ENCODE measurements around the gene TRHDE.
"Not testable (repeated sequence)": the region's sequence is repeated elsewhere in the genome, so short reads cannot be mapped to it uniquely, and the experiment has no call there.

Gene TRHDE

DNA sequence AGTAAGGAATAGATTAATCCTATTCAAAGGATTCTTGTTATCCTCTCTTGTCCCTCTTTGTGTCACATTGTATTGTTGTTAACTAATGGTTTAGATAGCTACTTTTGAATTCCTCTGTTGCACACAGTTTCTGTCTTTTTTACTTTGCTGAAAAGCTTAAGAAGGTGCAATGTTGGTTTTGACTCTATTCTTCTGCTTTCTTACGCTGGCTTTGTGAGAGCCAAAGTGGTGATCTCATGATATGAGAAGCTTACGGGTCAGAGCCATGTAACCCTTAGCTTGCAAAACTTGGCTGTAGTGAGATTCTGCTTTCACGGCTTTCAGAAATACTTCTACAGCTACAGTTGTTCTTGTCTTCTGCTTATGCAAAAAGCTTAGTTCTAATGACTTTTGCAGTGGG, 239.7 kb downstream of the TRHDE start:
- DNase-seq (ENCODE audit: extremely low read depth, low read depth) = no peak
- H3K4me3 ChIP-seq (replicated peaks; ENCODE audit: low read depth, low read length) = no peak overlapping the region
- TF ChIP-seq CTCF (IDR thresholded peaks at IDR 0.05; ENCODE audit: low read depth, low read length, missing control alignments) = no peak

- DNase-seq (ENCODE audit: extremely low read depth, low read depth); H3K4me3 ChIP-seq (replicated peaks; ENCODE audit: low read depth, low read length): not testable (repeated sequence)
Measured at GRCh38 chr12:72520044-72520678, 248.0 kb downstream of the TRHDE start.

GRCh38 chr12:72521326-72521725, 249.2 kb downstream of the TRHDE start:
- TF ChIP-seq CTCF (IDR thresholded peaks at IDR 0.05; ENCODE audit: low read depth, low read length, missing control alignments) = no peak
- no peak for DNase-seq (ENCODE audit: extremely low read depth, low read depth)

DNA sequence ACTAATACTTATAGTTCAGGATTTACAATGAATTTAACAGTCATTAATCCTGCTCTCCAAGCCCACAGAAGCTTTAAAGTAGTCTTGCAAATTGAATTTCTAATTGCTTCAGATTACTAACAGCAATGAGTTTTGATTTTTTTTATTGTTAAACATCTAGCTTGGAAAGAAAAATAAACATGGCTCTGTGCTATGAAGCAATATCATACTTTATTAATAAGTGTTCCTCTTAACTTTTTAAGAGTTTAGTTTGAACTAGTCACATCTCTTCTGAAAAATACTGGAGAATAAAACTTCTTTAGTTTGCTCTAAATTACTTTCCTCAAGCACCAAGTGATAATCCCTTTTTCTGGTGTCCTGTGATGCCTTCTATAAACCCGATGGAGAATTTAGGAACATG, 250.2 kb downstream of the TRHDE start:
- no peak for TF ChIP-seq CTCF (IDR thresholded peaks at IDR 0.05; ENCODE audit: low read depth, low read length, missing control alignments)
- no peak for DNase-seq (ENCODE audit: extremely low read depth, low read depth)
- no peak overlapping the region for H3K4me3 ChIP-seq (replicated peaks; ENCODE audit: low read depth, low read length)

More at GRCh38 chr12:72521326-72521725, 249.2 kb downstream of the TRHDE start:
- H3K4me3 ChIP-seq (replicated peaks; ENCODE audit: low read depth, low read length) = no peak overlapping the region

DNA sequence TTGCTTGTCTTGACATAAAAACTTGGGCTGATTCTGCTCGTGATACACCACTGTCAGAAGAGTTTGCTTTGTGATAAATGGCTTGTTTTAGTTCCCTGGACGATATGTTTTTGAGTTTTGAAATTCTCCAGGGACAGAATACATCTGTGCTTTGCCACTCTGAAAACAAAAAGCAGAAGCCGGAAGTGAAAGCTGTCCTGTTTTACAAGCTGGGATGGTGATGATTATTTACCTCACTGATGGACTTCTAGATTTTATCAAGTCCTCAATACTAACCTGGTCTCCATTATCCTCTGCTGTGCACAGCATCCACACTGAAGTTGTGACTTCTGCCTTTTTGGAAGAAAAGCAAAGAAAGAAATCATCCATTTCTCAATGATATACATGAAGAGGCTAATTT, 251.6 kb downstream of the TRHDE start:
- H3K4me3 ChIP-seq (replicated peaks; ENCODE audit: low read depth, low read length) = no peak overlapping the region
- no peak for DNase-seq (ENCODE audit: extremely low read depth, low read depth)
- TF ChIP-seq CTCF (IDR thresholded peaks at IDR 0.05; ENCODE audit: low read depth, low read length, missing control alignments) = no peak

DNA sequence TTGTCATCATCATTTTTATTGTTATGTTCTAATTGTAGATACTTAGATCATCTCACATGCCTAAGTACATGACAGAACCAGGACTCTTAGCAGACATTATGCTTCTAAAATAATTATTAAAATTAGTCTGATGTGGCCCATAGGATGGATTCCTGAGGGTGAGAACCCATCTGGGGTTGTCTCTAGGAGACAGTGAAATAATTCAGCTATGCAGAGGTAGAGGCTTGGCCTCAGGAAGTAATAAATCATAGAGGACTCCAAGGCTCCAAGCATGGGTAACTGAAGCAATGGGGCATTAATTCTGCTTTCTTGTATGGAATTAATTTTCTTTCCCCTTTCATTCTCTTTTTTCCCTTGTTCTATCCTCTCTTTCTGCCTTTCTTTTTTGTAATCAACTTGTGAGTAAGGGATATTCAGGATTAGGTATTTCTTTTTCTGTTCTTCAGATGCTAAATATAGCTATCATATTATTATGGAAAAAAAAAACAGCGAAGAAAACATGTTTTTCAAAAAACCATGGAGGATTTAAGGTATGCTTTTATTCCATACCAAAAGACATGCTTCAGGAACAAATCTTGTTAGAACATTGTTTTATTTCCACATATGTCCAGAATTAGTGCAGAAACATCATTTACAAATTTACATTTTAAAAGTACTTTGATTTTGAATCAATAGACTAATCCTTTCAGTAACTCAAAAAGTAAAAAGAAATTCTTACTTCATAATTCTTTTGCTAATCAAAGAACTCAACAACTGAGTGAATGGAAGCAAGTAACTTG, 263.2 kb downstream of the TRHDE start:
- no peak overlapping the region for H3K4me3 ChIP-seq (replicated peaks; ENCODE audit: low read depth, low read length)
- no peak for TF ChIP-seq CTCF (IDR thresholded peaks at IDR 0.05; ENCODE audit: low read depth, low read length, missing control alignments)
- no peak for DNase-seq (ENCODE audit: extremely low read depth, low read depth)

GRCh38 chr12:72540811-72541210, 268.6 kb downstream of the TRHDE start:
- TF ChIP-seq CTCF (IDR thresholded peaks at IDR 0.05; ENCODE audit: low read depth, low read length, missing control alignments) = no peak
- DNase-seq (ENCODE audit: extremely low read depth, low read depth) = no peak
- H3K4me3 ChIP-seq (replicated peaks; ENCODE audit: low read depth, low read length) = no peak overlapping the region
